ENCODE measurements around the gene PPM1K.

Gene PPM1K

DNA sequence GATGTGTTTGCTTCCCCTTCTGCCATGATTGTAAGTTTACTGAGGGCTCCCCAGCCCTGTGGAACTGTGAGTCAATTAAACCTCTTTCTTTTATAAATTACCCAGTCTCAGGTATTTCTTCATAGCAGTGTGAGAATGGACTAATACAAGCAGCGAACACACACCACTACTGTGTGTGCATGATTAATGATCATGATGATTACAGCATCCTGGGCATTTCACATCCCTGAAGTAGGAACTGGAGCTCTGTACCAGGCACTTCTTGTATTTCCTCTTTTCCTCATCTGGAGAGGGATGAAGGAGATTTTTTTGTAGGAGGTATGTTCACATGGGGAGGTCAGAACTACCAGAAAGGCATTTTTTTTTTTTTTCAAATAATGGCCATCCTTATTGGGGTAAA lies 60.8 kb downstream of the PPM1K start:
- DNase-seq (ENCODE audit: low read depth), result no peak
- no peak overlapping the region for H3K4me3 ChIP-seq (ENCODE audit: low read depth, low read length)
- TF ChIP-seq, protein P1, sequence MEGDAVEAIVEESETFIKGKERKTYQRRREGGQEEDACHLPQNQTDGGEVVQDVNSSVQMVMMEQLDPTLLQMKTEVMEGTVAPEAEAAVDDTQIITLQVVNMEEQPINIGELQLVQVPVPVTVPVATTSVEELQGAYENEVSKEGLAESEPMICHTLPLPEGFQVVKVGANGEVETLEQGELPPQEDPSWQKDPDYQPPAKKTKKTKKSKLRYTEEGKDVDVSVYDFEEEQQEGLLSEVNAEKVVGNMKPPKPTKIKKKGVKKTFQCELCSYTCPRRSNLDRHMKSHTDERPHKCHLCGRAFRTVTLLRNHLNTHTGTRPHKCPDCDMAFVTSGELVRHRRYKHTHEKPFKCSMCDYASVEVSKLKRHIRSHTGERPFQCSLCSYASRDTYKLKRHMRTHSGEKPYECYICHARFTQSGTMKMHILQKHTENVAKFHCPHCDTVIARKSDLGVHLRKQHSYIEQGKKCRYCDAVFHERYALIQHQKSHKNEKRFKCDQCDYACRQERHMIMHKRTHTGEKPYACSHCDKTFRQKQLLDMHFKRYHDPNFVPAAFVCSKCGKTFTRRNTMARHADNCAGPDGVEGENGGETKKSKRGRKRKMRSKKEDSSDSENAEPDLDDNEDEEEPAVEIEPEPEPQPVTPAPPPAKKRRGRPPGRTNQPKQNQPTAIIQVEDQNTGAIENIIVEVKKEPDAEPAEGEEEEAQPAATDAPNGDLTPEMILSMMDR (conservative IDR thresholded peaks at IDR 0.05; ENCODE audit: low read depth, low read length), result no peak

DNA sequence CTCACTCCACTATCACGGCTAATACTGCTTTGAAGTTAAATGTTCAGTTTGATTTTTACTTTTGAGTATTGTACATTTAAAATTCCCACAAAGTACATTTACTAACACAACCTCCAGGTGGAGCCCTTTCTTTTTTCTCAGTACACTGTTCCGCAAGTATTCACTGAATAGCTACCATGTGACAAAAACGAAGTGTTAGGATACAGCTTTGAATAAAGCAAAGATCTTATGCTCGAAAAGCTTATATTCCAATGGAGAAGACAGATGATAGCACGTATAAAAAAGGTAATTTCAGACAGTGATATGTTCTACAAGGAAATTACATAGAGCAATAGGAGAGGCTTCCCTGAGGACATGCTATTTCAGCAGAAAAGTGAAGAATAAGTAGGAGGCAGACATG lies 65.3 kb downstream of the PPM1K start:
- no peak overlapping the region for H3K4me3 ChIP-seq (ENCODE audit: low read depth, low read length)
- DNase-seq (ENCODE audit: low read depth), result peak; percentile 80
- TF ChIP-seq, protein P1 (conservative IDR thresholded peaks at IDR 0.05; ENCODE audit: low read depth, low read length), result peak; percentile 60

DNA sequence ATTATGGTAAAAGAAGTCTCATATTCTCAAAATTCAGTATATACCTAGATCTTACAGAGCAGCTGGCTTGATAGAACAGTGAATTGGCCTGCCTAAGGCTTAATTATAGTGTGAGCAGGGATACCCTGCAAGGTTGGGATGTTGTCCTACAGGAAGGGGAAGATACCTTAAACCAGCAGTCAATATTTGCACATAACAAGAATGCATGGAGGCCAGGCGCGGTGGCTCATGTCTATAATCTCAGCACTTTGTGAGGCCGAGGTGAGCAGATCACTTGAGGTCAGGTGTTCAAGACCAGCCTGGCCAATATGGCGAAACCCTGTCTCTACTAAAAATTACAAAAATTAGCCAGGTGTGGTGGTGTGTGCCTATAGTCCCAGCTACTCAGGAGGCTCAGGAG lies 67.2 kb downstream of the PPM1K start:
- no peak for DNase-seq (ENCODE audit: low read depth)
- TF ChIP-seq, protein P1 (conservative IDR thresholded peaks at IDR 0.05; ENCODE audit: low read depth, low read length), result no peak
- H3K4me3 ChIP-seq (ENCODE audit: low read depth, low read length), result no peak overlapping the region

DNA sequence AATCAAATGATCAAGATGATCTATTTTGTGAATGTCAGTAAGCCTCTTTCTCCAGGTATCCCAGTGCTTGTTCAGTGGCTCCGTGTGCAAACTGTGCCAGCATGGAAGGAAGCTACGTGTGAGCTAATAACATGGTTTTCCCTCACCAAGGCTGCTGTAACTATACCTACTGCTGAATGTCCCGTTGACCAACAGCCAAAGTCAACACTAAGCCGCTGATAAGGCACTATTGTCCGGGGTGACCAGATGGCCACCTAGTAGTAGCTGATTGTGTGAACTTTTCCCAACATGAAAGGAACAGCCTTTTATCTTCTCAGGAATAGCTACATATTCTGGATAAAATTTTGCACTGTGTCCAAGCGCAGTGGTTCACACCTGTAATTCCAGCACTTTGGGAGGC lies 68.0 kb downstream of the PPM1K start:
- H3K4me3 ChIP-seq (ENCODE audit: low read depth, low read length), result no peak overlapping the region
- TF ChIP-seq, protein P1 (conservative IDR thresholded peaks at IDR 0.05; ENCODE audit: low read depth, low read length), result no peak
- DNase-seq (ENCODE audit: low read depth), result no peak

DNA sequence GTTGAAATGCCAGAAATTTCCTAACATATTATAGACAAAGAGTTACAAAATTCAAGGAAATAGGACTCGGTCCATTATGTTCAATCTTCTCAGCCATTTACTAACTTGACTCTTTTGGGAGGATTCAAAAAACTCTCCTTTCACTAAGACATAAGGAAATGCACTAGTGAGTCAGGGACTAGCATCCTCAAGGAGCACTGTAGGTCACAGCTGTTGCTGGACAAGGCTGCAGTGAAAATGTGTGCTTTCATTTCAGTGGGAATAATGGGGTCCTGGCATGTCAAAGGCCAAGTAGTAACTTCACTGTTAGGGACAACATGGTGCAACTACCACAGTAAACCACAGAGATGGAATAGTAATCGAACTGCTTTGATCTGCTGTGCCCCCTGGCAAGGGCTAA lies 69.0 kb downstream of the PPM1K start:
- TF ChIP-seq, protein P1 (conservative IDR thresholded peaks at IDR 0.05; ENCODE audit: low read depth, low read length), result no peak
- peak; percentile 8 for DNase-seq (ENCODE audit: low read depth)
- H3K4me3 ChIP-seq (ENCODE audit: low read depth, low read length), result no peak overlapping the region

DNA sequence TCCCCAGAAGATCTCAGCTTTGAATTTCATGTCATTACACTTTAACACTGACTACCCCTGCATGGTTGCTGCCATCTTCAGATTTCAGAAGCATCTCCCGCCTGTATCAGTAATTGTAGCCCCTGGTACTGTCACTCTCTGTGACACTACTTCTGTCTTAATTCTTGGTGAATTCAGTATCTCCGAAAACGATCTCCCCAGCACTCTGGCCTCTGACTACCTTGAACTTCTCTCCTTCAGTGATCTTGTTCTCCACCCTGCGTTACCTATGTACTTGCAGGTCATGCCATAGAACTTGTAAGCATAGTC lies 72.2 kb downstream of the PPM1K start:
- TF ChIP-seq, protein P1 (conservative IDR thresholded peaks at IDR 0.05; ENCODE audit: low read depth, low read length), result no peak
- H3K4me3 ChIP-seq (ENCODE audit: low read depth, low read length), result no peak overlapping the region
- DNase-seq (ENCODE audit: low read depth), result no peak

DNA sequence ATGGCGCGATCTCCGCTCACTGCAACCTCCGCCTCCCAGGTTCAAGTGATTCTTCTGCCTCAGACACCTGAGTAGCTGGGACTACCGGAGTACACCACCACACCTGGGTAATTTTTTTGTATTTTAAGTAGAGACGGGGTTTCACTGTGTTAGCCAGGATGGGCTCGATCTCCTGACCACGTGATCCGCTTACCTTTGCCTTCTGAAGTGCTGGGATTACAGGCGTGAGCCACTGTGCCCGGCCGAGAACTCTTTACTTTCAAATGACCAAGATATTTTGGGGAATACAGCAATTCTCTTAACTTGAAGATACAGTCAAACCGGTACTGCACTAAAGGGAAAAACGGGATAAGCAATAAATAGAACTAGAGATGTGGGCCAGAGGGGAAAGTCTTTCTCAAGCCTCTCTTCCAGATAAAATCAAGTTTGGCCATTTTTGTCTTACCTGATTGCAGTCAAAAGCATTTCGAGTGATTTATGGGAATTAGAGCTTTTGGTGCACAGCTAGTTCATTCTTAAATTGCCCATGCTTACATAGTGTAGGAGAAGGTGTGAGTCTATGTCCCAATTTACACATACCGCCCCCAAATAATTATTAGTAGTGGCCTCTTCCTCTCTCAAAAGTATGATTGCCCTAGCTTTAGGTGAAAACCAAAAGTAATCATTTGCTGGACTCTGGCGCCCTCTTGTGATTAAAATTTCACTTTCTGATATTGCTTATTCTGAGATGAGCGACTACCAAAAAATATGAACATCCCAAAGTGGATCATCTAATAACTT lies 72.7 kb downstream of the PPM1K start:
- TF ChIP-seq, protein P1 (conservative IDR thresholded peaks at IDR 0.05; ENCODE audit: low read depth, low read length), result peak; percentile 66
- H3K4me3 ChIP-seq (ENCODE audit: low read depth, low read length), result no peak overlapping the region
- peak; percentile 62 for DNase-seq (ENCODE audit: low read depth)

Measured in choroid plexus epithelial cell (primary cell).